Suprapubic skin (tissue), 4 donors: ENCODE results near the gene KCNK5.

ENCODE experiments used
- CTCF ChIP-seq, 2 donors: fragments of 200-600 bp in 1 of 2; fragments of 450-650 bp in 1 of 2; sonication (generic) in 1 of 2; IDR thresholded peaks; one replicate each; pipeline ENCODE4 v1.5.1; 2016 to 2019; ENCODE audit warnings: antibody characterized with exemption in 2 of 2, mild to moderate bottlenecking in 1 of 2, moderate library complexity in 1 of 2
- POLR2A ChIP-seq, 2 donors: fragments of 450-650 bp; IDR thresholded peaks; one replicate each; pipeline ENCODE4 v1.6.1; 2017; ENCODE audit warnings: antibody characterized with exemption in 2 of 2, mild to moderate bottlenecking in 2 of 2, moderate library complexity in 2 of 2
- POLR2AphosphoS5 ChIP-seq, 3 donors: sonication (generic); formaldehyde crosslinking; IDR thresholded peaks; one replicate each; pipeline ENCODE4 v1.6.1; 2017; ENCODE audit warnings: antibody characterized with exemption in 3 of 3

DNA sequence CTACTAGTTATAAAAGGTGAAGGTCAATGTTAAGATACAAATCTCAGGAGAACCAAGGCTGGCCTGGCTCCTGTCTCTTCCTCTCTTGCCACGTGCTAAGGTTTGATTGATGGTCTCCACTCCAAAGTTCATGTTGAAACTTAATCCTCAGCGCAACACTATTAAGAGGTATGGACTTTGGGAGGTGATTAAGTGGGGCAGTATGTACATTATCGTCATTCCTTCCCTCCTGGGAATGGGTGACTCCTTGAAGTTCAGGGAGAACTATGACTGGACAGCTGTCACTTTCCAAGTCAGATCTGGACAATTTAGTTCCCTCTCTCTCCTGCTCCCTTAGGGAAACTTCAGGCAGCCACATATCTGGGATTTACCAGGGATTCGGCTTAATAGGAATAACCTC, 50.5 kb downstream of the KCNK5 start:
- TF ChIP-seq CTCF (IDR thresholded peaks at IDR 0.05), result no peak
- TF ChIP-seq POLR2A (IDR thresholded peaks at IDR 0.05), result no peak
- no peak for TF ChIP-seq POLR2AphosphoS5 (IDR thresholded peaks at IDR 0.05)
